Lower lobe of right lung (tissue), 2 donors: Measurements from ENCODE around the gene GPR39. TPM values are rescaled to one million over a fixed set of nuclear protein-coding genes. Genes with fewer than 3 reads are reported as not detected.

Source experiments
- ATAC-seq, 2 donors: fragments of 200-7000 bp; cut with Tn5 transposase; one replicate each; pipeline ENCODE4 v1.9.1; 2020 to 2022; ENCODE audit warnings: mild to moderate bottlenecking in 2 of 2, moderate library complexity in 2 of 2
- DNase-seq: peaks from one replicate; pipeline ENCODE4 v3.0.0-alpha.2; 2020
- H3K27ac ChIP-seq: fragments of 200-600 bp; one replicate; pipeline ENCODE4 v1.8.0; 2022
- H3K27me3 ChIP-seq: fragments of 200-600 bp; one replicate; pipeline ENCODE4 v1.8.0; 2022; ENCODE audit warnings: low read depth
- H3K36me3 ChIP-seq: fragments of 200-600 bp; one replicate; pipeline ENCODE4 v1.8.0; 2022; ENCODE audit warnings: mild to moderate bottlenecking
- H3K4me1 ChIP-seq: fragments of 200-600 bp; one replicate; pipeline ENCODE4 v1.8.0; 2022
- H3K4me3 ChIP-seq: fragments of 200-600 bp; one replicate; pipeline ENCODE4 v1.8.0; 2022; ENCODE audit warnings: mild to moderate bottlenecking
- H3K9me3 ChIP-seq: fragments of 200-600 bp; one replicate; pipeline ENCODE4 v1.8.0; 2022
- intact Hi-C: fragments of 100-400 bp; cut with DNase I; formaldehyde crosslinking; loops from one replicate; pipeline ENCODE4 v1.11.0; 2022
- total RNA-seq: library from RNA; stranded (reverse); fragmentation: NEBNext Ultra II Directional; extraction: Animal tissue kit (Norgen Biotek cat#: 25700); gene quantifications from one replicate; pipeline ENCODE4 v1.2.1, GENCODE V29; 2021
- TF ChIP-seq, protein P1 (sequence below): fragments of 200-600 bp; IDR thresholded peaks from one replicate; pipeline ENCODE4 v1.8.0; 2022; ENCODE audit warnings: antibody characterized with exemption, mild to moderate bottlenecking
- donor health status: DM: no; HTN: yes; CAD: no; lungs with severe emphysema.

The GPR39 gene
- total RNA-seq, 1 donor from 2014 or later: 11.2 TPM

GRCh38 chr2:132466428-132467028, 49.9 kb downstream of the GPR39 start:
- Histone ChIP-seq H3K27me3 (no peaks in the 10 kb centered on the region), H3K4me3 (no peak overlapping the region), H3K9me3 (peaks cover 52% of the 10 kb centered on the region), H3K36me3 (no peaks in the 10 kb centered on the region), H3K4me1 (no peaks in the 10 kb centered on the region), H3K27ac (no peak overlapping the region)
- intact Hi-C loops: no loop called here
- TF ChIP-seq, protein P1, sequence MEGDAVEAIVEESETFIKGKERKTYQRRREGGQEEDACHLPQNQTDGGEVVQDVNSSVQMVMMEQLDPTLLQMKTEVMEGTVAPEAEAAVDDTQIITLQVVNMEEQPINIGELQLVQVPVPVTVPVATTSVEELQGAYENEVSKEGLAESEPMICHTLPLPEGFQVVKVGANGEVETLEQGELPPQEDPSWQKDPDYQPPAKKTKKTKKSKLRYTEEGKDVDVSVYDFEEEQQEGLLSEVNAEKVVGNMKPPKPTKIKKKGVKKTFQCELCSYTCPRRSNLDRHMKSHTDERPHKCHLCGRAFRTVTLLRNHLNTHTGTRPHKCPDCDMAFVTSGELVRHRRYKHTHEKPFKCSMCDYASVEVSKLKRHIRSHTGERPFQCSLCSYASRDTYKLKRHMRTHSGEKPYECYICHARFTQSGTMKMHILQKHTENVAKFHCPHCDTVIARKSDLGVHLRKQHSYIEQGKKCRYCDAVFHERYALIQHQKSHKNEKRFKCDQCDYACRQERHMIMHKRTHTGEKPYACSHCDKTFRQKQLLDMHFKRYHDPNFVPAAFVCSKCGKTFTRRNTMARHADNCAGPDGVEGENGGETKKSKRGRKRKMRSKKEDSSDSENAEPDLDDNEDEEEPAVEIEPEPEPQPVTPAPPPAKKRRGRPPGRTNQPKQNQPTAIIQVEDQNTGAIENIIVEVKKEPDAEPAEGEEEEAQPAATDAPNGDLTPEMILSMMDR: no peak
- ATAC-seq (no peak), DNase-seq (no peak)

DNA sequence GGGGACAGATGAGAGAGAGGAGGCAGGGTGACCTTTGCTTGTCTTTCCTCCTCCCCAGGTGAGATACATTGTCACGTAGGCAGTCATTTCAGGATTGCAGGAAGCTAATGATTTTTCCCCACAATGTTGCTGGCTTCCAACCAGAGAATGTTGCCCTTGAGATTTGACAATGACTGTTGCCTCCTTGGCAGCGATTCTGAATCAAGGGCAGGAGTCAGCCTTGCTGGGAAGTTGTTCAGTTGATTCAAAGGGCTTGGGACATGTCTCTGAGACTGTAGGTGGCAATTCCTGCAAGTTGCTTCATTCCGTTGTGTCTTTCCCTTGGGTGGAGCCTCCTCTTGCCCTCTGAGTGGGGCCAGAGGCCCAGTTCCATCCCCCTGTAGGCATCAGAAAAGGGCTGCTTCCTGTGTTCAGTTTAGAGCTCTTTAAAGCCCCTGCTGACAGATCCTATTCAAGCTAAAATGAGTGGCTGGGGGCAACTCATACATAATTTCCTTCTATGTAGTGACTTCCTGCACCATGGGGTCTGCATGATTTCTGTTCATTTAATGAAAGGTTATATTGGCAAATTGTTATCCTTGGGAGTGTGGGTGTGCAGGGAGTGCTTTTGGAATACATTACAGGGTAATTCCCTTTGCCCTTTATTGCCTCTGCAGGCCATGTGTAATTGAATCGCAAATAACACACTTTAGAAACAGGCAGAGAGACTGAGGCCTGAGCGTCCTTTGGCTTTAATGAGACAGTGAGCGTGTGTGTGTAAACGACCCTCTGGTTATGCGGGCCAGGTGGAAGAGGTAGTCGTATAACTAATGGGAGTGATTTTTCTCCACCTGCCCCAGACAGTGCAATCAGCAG, 52.4 kb downstream of the GPR39 start:
- H3K27me3 ChIP-seq: no peaks in the 10 kb centered on the region
- TF ChIP-seq, protein P1: no peak
- H3K9me3 ChIP-seq: peaks cover 54% of the 10 kb centered on the region
- ATAC-seq (no peak), DNase-seq (no peak)
- intact Hi-C loops: no loop called here
- no peaks in the 10 kb centered on the region for H3K4me1 ChIP-seq
- H3K36me3 ChIP-seq: no peaks in the 10 kb centered on the region
- H3K27ac ChIP-seq: no peak overlapping the region
- H3K4me3 ChIP-seq: no peak overlapping the region

DNA sequence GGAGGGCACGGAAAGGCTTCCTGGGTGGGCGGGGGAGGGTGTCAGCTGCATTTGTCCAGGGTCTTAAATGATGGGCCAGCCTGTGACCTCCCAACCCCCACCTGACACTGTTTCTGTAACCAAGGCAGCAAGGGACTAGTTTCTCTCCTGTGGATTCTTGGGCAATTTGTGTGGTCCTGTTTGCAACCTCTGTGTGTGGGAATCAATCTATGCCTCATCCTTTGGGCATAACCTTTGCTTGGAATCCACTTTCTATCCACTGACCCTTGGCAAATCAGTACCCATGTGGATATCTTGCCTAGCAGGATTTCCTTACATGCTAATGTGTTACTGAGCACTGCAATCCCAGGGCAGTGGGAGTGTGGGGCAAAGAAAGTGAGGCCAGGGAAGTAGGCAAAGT, 54.1 kb downstream of the GPR39 start:
- DNase-seq: no peak
- intact Hi-C loops: no loop called here
- TF ChIP-seq, protein P1: no peak
- no peak overlapping the region for H3K4me3 ChIP-seq
- no peaks in the 10 kb centered on the region for H3K27me3 ChIP-seq
- no peak overlapping the region for H3K27ac ChIP-seq
- no peaks in the 10 kb centered on the region for H3K36me3 ChIP-seq
- no peaks in the 10 kb centered on the region for H3K4me1 ChIP-seq
- H3K9me3 ChIP-seq: peaks cover 38% of the 10 kb centered on the region
- ATAC-seq: no peak

DNA sequence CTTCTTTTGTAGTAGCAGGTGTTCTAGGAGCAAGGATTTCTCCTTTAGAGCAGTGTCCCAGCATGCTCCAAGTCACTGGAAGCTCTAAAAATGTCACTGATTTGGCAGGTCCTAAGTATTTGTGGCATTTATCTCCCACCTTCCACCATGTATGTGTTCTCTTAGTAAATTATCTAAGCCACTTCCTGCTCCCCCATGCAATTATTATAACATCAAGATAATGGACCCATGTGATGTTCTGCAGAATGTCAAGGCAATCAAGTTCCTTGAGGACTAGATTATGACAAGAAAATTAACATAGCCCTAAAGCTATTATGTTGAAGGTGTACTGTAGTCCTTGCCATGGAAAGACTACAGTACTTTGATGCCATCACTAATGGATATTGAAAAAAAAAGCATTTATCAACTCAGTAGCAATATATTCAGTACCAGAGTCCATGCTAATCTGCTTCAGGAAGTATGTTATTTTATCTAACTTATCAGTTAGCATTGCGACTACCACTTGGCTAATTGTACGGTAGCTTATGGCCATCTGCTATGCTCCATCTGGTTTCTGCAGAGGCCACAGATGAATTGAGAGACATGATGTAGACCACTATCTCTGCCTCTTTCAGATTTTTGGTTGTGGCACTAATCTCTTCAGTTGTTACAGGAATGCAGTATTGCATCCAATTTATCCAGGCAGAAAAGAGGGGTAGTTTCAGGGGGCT, 56.7 kb downstream of the GPR39 start:
- Histone ChIP-seq H3K4me3 (no peak overlapping the region), H3K27me3 (no peaks in the 10 kb centered on the region), H3K4me1 (no peaks in the 10 kb centered on the region), H3K27ac (no peak overlapping the region), H3K9me3 (peaks cover 12% of the 10 kb centered on the region), H3K36me3 (no peaks in the 10 kb centered on the region)
- intact Hi-C loops: no loop called here
- no peak for ATAC-seq
- DNase-seq: no peak
- TF ChIP-seq, protein P1: no peak

DNA sequence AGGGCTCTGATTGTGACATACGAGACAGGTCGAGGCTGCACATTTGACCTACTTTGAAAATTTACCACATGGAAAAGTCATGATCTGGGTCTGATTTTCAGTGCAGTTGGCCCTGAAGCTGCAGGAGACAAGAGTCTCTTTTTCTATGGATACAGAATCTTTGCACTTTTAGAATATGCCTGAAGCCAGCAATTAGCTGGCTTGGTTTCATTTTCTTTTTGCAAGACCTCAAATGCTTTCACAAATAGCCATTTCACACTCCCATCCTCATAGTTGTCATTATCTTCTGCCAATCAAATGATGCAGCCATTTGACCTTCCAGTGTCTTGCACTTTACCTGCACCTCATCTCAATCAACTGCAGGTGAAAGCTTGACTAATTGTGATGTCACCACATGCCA, 59.0 kb downstream of the GPR39 start:
- intact Hi-C loops: no loop called here

More for the DNA sequence above, 59.0 kb downstream of the GPR39 start:
- H3K36me3 ChIP-seq: no peaks in the 10 kb centered on the region
- DNase-seq (no peak), ATAC-seq (no peak)
- H3K9me3 ChIP-seq: peaks cover 8% of the 10 kb centered on the region
- H3K27ac ChIP-seq: no peak overlapping the region
- no peak overlapping the region for H3K4me3 ChIP-seq
- TF ChIP-seq, protein P1: no peak
- H3K27me3 ChIP-seq: no peaks in the 10 kb centered on the region
- H3K4me1 ChIP-seq: no peaks in the 10 kb centered on the region
